ENCODE measurements around the gene GOSR2.

GOSR2 gene

DNA sequence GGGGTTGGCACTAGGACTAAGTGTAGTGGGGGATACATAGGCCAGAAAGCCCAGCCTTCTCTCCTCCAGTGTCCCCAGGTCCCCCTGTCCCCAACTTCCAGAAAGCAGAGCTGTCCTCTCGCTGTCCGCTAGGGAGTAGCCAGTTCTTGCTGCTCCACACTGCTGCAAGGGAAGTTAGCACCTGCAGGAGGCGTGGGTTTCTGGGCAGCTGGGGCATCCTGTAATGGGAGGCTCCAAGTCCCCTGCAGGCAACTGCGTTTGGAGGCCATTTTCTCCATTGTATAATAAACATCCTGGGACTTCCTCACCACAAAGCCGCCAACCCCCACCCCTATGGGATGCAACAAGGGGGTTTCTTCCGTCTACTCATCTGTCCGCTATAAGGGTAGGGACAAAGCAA lies 54.4 kb downstream of the GOSR2 start:
- TF ChIP-seq, protein P1, sequence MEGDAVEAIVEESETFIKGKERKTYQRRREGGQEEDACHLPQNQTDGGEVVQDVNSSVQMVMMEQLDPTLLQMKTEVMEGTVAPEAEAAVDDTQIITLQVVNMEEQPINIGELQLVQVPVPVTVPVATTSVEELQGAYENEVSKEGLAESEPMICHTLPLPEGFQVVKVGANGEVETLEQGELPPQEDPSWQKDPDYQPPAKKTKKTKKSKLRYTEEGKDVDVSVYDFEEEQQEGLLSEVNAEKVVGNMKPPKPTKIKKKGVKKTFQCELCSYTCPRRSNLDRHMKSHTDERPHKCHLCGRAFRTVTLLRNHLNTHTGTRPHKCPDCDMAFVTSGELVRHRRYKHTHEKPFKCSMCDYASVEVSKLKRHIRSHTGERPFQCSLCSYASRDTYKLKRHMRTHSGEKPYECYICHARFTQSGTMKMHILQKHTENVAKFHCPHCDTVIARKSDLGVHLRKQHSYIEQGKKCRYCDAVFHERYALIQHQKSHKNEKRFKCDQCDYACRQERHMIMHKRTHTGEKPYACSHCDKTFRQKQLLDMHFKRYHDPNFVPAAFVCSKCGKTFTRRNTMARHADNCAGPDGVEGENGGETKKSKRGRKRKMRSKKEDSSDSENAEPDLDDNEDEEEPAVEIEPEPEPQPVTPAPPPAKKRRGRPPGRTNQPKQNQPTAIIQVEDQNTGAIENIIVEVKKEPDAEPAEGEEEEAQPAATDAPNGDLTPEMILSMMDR (IDR thresholded peaks at IDR 0.05; ENCODE audit: low read depth, low read length, missing control alignments), result peak; percentile 48
- DNase-seq (ENCODE audit: extremely low read depth, low read depth), result peak; percentile 38
- peak overlapping the region; percentile 53 for H3K4me3 ChIP-seq (replicated peaks; ENCODE audit: low read depth, low read length)

- TF ChIP-seq, protein P1 (IDR thresholded peaks at IDR 0.05; ENCODE audit: low read depth, low read length, missing control alignments), result no peak
- peak overlapping the region; percentile 53 for H3K4me3 ChIP-seq (replicated peaks; ENCODE audit: low read depth, low read length)
- no peak for DNase-seq (ENCODE audit: extremely low read depth, low read depth)
These were observed 55.0 kb downstream of the GOSR2 start for GRCh38 chr17:46977750-46978488.

DNA sequence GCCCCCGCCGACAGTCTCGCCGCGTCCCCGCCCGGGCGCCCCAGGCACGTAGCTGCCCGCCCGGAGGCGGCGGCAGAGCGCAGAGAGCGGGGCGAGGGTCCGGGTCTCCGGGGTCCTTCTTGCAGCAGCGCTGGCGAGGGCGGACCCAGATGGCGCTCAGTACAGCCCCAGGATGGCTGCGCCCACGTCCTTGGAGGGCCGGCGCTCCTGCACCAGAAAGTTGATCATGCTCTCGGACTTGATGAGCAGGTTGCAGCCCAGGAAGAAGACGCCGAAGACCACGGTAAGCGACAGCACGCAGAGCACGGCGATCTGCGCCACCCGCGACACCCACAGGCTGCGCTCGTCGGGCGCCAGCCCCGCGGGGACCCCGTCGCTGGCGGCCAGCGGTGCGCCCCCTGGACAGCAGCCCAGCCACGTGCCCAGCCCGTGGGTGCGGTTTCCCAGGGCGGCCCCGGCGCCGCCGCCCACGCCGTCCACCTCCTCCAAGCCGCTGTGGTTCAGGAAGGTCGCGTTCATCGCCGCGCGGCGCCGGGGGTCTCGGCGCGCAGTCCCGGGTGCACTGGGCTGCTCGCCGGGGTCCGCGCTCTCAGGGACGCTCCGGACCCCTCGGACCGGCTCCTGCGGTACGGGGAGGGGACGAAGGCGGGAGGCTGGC lies 55.7 kb downstream of the GOSR2 start:
- TF ChIP-seq, protein P1 (IDR thresholded peaks at IDR 0.05; ENCODE audit: low read depth, low read length, missing control alignments), result no peak
- DNase-seq (ENCODE audit: extremely low read depth, low read depth), result no peak
- peak overlapping the region; percentile 53 for H3K4me3 ChIP-seq (replicated peaks; ENCODE audit: low read depth, low read length)

- no peak for DNase-seq (ENCODE audit: extremely low read depth, low read depth)
- peak within 1 kb of the TSS; percentile 53 for H3K4me3 ChIP-seq (replicated peaks; ENCODE audit: low read depth, low read length)
- TF ChIP-seq, protein P1 (IDR thresholded peaks at IDR 0.05; ENCODE audit: low read depth, low read length, missing control alignments), result no peak
These were observed 56.3 kb downstream of the GOSR2 start, which contains the start of gene RPRML for GRCh38 chr17:46979147-46979863. TSS of gene RPRML (minus strand) at chr17:46979253. CDS start at chr17:46979007, 246 bp downstream.

- H3K4me3 ChIP-seq (replicated peaks; ENCODE audit: low read depth, low read length), result no peak overlapping the region
- TF ChIP-seq, protein P1 (IDR thresholded peaks at IDR 0.05; ENCODE audit: low read depth, low read length, missing control alignments), result no peak
- DNase-seq (ENCODE audit: extremely low read depth, low read depth), result no peak
These were observed 59.6 kb downstream of the GOSR2 start for GRCh38 chr17:46982577-46982976.

GRCh38 chr17:46983782-46984181 lies 60.8 kb downstream of the GOSR2 start:
- TF ChIP-seq, protein P1 (IDR thresholded peaks at IDR 0.05; ENCODE audit: low read depth, low read length, missing control alignments), result no peak
- DNase-seq (ENCODE audit: extremely low read depth, low read depth), result no peak
- no peak overlapping the region for H3K4me3 ChIP-seq (replicated peaks; ENCODE audit: low read depth, low read length)

All from HFF-Myc (cell line).